ENCODE results near the gene TWNK. TPM values are rescaled to one million over a fixed set of nuclear protein-coding genes. Genes with fewer than 3 reads are reported as not detected.
A peak's percentile ranks its signal among the peaks of the same experiment; 100 is the strongest.

Gene TWNK
- polyA plus RNA-seq, 4 donors: 14.0 to 16.8 (median 15.2) TPM

DNA sequence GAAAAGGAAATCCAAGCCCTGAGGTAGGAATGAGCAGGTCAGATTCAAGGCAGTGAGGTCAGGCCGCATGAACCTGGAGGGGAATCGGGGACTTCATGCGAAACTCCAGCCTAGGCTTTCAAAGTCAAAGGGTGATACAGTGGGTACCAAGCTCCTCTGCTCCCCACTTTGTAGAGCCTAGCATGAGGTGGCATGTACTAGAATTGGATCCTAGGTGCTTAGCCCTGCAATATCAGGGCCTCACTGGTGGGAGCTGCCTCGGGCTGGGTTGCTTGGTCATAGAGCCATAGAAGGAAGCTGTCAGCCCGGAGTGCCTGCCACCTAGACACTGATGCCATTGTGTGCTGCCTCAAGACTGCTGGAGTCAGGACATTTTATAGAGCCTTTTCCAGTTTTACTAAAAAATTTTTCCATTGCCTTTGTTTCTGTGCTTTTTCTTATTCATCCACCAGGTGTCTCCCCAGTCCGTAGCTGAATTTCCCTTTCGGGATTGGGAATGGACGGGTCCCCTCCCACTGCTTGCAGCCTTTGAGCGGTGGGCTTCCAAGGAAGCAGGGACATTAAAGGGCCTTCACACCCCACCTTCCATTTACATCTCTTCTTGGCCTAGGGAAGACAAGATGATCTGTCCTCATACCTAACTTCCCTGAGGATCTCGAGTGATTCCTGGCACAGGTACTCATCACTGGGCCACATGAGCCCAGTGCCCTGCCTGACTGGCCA lies 6.8 kb downstream of the TWNK start:
- DNase-seq (ENCODE audit: low read depth in 4 of 4, low spot score in 3 of 4): no peak

DNA sequence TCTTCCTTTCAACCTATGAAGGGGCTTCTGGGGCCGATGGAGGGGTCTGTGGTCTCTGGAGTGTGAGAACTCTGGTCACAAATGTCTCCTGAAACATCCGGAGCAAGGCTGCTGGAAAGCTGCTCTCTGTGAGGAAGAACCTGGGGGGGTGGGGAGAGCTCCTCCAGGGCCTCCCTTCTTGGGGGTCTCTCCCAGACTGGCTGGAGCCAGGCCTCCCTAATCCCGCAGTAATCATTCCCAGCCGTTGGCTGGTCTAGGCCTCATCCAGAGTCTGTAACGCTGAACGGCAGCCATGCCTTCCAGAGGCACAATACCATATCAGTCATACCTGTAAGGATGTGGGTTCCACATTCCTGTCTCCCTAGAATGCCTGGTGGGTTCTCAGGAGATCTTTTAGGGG lies 7.8 kb downstream of the TWNK start:
- no peak for DNase-seq (ENCODE audit: low read depth in 4 of 4, low spot score in 3 of 4)

GRCh38 chr10:100996678-100997359 lies 9.5 kb downstream of the TWNK start:
- no peak for DNase-seq (ENCODE audit: low read depth in 4 of 4, low spot score in 3 of 4)

DNA sequence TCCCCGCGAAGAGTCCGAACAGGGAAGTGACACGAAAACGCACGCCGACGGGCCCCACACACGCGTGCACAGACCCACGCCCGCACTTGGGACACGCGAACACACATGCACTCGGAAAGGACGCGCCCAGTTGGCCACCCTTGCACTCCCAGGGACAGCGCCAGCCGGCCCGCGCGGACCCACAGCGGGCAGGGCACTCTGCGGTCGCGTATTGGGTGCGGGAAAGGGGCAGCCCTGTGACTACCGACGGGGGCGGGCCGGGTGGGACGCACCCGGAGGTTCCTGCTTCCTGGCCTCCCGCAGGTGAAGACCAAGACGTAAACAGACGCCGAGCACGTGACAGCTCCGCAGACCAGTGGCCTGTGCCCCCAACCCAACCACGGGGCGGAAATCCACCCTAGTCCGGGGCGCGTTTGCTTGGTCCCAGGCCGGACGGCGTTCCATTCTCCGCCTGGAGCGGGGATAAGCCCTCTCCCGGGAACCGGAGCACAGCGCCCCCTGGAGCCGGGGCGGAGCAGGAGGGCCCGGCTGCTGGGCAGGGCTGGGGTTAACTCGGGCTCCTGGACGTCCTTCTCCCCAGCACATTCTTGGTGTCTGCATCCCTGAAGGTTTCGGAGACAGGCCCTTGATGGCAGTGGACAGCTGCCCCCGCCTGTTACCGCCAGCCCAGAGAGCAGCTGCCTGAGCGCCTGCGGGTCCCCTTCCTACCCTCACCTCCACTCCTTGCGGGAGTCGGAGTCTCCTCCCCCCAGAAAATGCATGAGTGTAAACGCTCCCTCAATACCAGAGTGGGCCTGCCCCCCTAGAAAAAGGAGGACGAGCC lies 10.2 kb downstream of the TWNK start:
- DNase-seq (ENCODE audit: low read depth in 4 of 4, low spot score in 3 of 4): peak in 1 of 4 donors; percentile 33

GRCh38 chr10:100998183-100998990 lies 11.0 kb downstream of the TWNK start:
- peak in 3 of 4 donors; percentile 81 to 84 (median 81) for DNase-seq (ENCODE audit: low read depth in 4 of 4, low spot score in 3 of 4)

DNA sequence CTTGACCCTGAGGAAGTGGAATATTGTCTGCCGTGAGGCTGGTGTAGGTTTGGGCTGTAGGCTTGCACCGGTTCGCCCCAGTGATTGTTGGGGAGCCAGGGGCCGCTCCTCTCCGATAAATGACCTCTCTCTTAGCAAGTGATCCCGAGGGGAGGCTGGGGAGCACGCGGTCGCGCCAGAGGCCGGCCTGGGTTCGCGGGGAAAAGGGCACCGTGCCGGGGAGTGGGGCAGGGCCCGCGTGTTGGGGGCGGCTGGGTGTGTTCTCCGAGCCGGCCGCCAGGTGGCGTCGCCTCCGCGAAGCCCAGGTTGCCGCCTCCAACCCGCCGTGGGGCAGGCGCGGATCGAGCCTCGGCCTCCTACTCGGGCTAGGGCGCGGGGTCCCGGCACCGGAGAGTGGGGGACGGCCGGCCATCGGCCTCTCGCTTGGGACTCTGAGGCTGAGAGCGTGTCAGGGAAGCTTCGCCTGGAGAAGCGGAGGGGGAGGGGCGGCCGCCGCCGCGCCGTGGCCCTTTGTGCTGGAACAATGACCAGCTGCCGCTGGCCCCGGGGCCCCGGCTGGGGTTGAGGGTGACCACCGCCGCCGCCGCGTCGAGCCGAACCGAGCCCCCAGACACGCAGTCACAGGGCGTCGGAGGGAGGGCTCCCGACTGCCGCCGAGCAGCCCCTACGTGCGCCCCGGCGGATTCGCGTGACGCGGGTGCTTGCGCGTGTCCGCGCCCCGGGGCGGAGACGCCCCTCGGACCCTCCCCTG lies 11.8 kb downstream of the TWNK start:
- peak in 2 of 4 donors; percentile 70 to 73 for DNase-seq (ENCODE audit: low read depth in 4 of 4, low spot score in 3 of 4)

DNA sequence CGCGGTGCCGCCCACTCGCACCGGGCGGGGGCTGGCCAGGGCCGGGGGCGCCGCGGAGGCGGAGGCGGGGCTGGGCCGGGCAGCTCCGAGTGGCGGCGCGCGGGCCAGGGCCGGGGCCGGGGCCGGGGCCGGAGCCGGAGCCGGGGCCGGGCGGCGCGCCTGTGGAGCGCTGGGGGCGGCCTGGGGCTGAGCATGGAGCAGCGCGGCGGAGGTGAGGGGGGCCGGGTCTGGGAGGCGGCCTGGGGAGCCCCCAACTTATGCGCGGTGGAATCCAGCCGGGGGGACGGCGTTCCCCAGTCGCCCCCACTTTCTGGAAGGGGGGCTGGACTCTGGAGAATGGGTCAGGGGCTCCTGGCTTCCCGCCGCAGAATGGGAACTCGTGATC lies 12.4 kb downstream of the TWNK start, which contains the start of gene LZTS2:
Gene LZTS2 (plus strand): TSS at position 67 of the 385 bp plus-strand sequence. CDS start 2,731 bp downstream, outside the sequence.
- DNase-seq (ENCODE audit: low read depth in 4 of 4, low spot score in 3 of 4): no peak

GRCh38 chr10:101000127-101000914 lies 13.0 kb downstream of the TWNK start:
- no peak for DNase-seq (ENCODE audit: low read depth in 4 of 4, low spot score in 3 of 4)

DNA sequence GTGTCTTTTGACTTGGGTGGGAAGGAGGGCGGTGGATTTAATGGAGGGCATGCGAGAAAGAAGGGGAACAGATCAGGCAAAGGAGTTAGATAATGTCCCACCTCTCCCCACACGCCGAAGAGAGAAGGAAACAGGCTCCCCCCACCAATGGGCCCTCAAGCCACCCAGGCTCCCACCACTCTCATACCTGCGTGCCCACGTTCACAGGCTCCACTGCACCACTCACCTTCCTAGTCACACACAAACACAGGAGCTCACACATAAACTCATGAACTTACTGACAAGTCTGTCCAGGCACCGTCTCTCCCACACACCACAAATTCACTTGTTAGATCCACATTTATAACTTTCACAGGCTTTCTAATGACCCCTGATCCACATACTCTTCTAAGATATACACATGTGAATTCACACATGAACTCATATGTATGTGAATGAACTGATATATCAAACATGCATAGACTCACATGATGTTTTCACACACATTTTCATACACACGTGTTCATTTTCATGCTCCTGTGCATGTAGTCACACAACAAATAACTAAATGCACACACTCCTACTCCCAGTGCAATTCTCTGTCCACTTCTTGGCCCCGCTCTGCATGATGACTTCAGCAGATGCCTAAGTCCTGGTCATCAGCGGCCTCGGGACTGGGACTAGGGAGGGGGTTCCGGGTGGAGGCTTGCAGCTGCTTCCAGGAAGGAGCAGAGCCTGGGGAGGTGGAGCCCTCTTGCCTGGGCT lies 13.7 kb downstream of the TWNK start:
- peak in 2 of 4 donors; percentile 72 to 77 for DNase-seq (ENCODE audit: low read depth in 4 of 4, low spot score in 3 of 4)

DNA sequence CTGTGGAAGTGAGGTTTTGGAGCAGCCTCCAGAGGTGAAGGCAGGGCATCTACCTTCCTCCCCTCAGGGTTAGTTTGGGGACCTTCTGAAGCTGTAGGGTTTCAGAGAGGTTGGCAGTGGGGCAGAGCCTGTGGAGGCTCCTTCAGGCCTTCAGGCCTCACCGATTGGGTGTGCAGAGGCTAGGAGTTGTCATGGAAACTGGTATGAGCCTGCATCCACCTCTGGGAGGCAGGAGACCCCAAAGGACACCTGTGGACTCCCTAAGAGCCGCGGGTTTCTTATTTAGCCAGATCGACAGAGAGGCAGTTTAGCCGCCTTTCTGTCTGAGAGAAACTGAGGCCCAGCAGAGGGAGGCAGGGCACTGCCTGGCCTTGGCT lies 14.3 kb downstream of the TWNK start:
- no peak for DNase-seq (ENCODE audit: low read depth in 4 of 4, low spot score in 3 of 4)

DNA sequence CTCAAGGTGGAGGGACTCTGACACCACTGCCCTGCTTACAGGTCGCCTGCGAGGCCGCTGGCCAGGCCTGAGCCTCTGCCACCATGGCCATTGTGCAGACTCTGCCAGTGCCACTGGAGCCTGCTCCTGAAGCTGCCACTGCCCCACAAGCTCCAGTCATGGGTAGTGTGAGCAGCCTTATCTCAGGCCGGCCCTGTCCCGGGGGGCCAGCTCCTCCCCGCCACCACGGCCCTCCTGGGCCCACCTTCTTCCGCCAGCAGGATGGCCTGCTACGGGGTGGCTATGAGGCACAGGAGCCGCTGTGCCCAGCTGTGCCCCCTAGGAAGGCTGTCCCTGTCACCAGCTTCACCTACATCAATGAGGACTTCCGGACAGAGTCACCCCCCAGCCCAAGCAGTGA lies 15.1 kb downstream of the TWNK start:
- DNase-seq (ENCODE audit: low read depth in 4 of 4, low spot score in 3 of 4): no peak

- no peak for DNase-seq (ENCODE audit: low read depth in 4 of 4, low spot score in 3 of 4)
Measured at GRCh38 chr10:101003639-101004206, 16.4 kb downstream of the TWNK start.

GRCh38 chr10:101005361-101005760 lies 18.0 kb downstream of the TWNK start:
- DNase-seq (ENCODE audit: low read depth in 4 of 4, low spot score in 3 of 4): no peak

GRCh38 chr10:101005869-101006567 lies 18.7 kb downstream of the TWNK start:
- DNase-seq (ENCODE audit: low read depth in 4 of 4, low spot score in 3 of 4): no peak

GRCh38 chr10:101006593-101007098 lies 19.3 kb downstream of the TWNK start:
- no peak for DNase-seq (ENCODE audit: low read depth in 4 of 4, low spot score in 3 of 4)

- no peak for DNase-seq (ENCODE audit: low read depth in 4 of 4, low spot score in 3 of 4)
Measured at GRCh38 chr10:101007099-101007711, 19.9 kb downstream of the TWNK start.

Measured in right renal pelvis (tissue), 4 donors.